Small intestine (tissue), 16 donors: ENCODE results near the gene PARN. TPM values are rescaled to one million over a fixed set of nuclear protein-coding genes. Genes with fewer than 3 reads are reported as not detected.

Experiments used
- DNase-seq, 2 donors: peaks; one replicate each; pipeline versions ENCODE4 v3.0.0 to v3.0.0-alpha.2; 2013
- FAIRE-seq: peaks from 2 replicates; lab custom pipeline; 2012; peaks lifted over from hg19 to GRCh38; lab: Jason Lieb, UNC
- H3K27ac ChIP-seq, 3 donors: one replicate each; pipeline ENCODE4 v1.5.1; 2013; ENCODE audit warnings: low read length in 2 of 3, mild to moderate bottlenecking in 2 of 3, control low read depth in 1 of 3, inconsistent platforms in 1 of 3, low read depth in 1 of 3, moderate library complexity in 1 of 3
- H3K27me3 ChIP-seq, 3 donors: one replicate each; pipeline ENCODE4 v1.6.1; 2013; ENCODE audit warnings: low read length in 3 of 3, inconsistent platforms in 1 of 3; ENCODE audit not compliant: control insufficient read depth in 3 of 3, insufficient read depth in 3 of 3
- H3K36me3 ChIP-seq, 3 donors: one replicate each; pipeline ENCODE4 v1.6.1; 2013; ENCODE audit warnings: low read length in 3 of 3, inconsistent platforms in 1 of 3, low read depth in 1 of 3, mild to moderate bottlenecking in 1 of 3, moderate library complexity in 1 of 3; ENCODE audit not compliant: control insufficient read depth in 3 of 3, insufficient read depth in 2 of 3
- H3K4me1 ChIP-seq, 3 donors: one replicate each; pipeline ENCODE4 v1.6.1; 2013; ENCODE audit warnings: low read length in 2 of 3, inconsistent platforms in 1 of 3, low read depth in 1 of 3, mild to moderate bottlenecking in 1 of 3, moderate library complexity in 1 of 3; ENCODE audit not compliant: control insufficient read depth in 3 of 3, insufficient read depth in 2 of 3
- H3K4me3 ChIP-seq, 3 donors: one replicate each; pipeline ENCODE4 v1.5.1; 2013; ENCODE audit warnings: low read length in 3 of 3, control low read depth in 1 of 3, inconsistent platforms in 1 of 3, low read depth in 1 of 3, mild to moderate bottlenecking in 1 of 3, moderate library complexity in 1 of 3
- H3K9me3 ChIP-seq, 2 donors: one replicate each; pipeline ENCODE4 v1.6.1; 2013; ENCODE audit warnings: low read depth in 1 of 2, low read length in 1 of 2; ENCODE audit not compliant: control insufficient read depth in 2 of 2, insufficient read depth in 1 of 2
- WGBS, 3 donors: extraction: QIAGEN DNeasy Blood & Tissue Kit; methylation state at CpG; one replicate each; pipeline ENCODE4 v1.1.7; 2013; 5-methylcytosine and 5-hydroxymethylcytosine counted together
- long read RNA-seq, 10 donors: transcript quantifications; one replicate each; lab custom pipeline, GENCODE V29; 2026
- polyA plus RNA-seq, 4 donors: library from polyadenylated mRNA; stranded (reverse) in 3 of 4; unstranded in 1 of 4; fragments of 200-250 nt in 3 of 4; fragments of 120-200 nt in 1 of 4; gene quantifications; one replicate each; pipeline versions ENCODE4 v1.2.1 to v1.2.3, GENCODE V29; 2013
- donor health status: healthy with polysubstance abuse.
- donor health status: control.
- donor health status: control.
- donor health status: Bipolar disorder and iron deficiency.
- donor health status: healthy.

The PARN gene, protein sequence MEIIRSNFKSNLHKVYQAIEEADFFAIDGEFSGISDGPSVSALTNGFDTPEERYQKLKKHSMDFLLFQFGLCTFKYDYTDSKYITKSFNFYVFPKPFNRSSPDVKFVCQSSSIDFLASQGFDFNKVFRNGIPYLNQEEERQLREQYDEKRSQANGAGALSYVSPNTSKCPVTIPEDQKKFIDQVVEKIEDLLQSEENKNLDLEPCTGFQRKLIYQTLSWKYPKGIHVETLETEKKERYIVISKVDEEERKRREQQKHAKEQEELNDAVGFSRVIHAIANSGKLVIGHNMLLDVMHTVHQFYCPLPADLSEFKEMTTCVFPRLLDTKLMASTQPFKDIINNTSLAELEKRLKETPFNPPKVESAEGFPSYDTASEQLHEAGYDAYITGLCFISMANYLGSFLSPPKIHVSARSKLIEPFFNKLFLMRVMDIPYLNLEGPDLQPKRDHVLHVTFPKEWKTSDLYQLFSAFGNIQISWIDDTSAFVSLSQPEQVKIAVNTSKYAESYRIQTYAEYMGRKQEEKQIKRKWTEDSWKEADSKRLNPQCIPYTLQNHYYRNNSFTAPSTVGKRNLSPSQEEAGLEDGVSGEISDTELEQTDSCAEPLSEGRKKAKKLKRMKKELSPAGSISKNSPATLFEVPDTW
- polyA plus RNA-seq: 10 to 100 TPM; 11.1 to 25.5 (median 15.8) TPM
- long read RNA-seq, donor 1: 0 reads
- long read RNA-seq, donor 2: 0 reads
- long read RNA-seq, donor 3: 0 reads
- long read RNA-seq, donor 4: 0 reads
- long read RNA-seq, donor 5: 0 reads
- long read RNA-seq, donor 6, partial matches to known transcripts: 0 of 2 reads
- long read RNA-seq, donor 6, other reads (novel, unspliced or antisense): 0 of 2 reads
- long read RNA-seq, donor 7, partial matches to known transcripts: 0 of 2 reads
- long read RNA-seq, donor 7, other reads (novel, unspliced or antisense): 0 of 2 reads
- long read RNA-seq, donor 8: 0 reads
- long read RNA-seq, donor 9: 0 reads
- long read RNA-seq, donor 10, partial matches to known transcripts: 0 of 2 reads
- long read RNA-seq, donor 10, other reads (novel, unspliced or antisense): 0 of 2 reads

DNA sequence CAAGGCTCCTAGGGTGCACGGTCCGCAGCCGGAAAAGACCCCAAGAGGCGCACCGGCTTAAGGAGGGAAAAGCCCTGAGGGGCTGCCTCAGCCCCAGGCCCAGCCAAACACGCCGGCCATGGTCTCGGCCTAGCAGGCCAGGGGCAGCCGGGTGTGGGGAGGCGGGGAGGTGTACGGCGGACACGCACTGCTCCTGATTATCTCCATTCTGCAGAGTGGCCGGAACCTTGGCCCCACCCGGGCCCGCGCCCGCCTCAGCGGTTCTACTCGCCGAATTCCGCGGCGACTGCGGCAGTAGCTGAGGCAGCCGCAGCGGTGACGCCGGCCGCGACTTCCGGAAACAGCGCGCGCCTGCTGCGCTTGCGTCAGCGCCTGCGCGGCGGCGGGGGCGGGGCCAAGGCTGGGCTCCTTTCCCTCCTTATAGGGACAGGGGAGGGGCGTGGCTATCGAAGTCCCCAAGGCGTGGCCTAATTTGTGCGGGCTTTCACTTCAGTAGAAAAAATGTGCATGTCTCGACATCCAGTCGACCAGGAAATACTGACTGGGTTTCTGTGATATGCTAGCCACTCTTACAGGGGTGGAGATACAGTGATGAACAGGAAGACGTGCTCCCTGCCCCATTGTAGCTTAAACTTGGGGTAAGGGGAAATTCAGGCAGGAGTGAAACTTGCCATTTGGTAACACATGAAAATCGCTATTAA, at the start of gene PARN:
Gene PARN (minus strand): TSS at position 342 of the 701 bp plus-strand sequence. CDS start 135 bp downstream, at position 207.
- H3K27me3 ChIP-seq: no peaks in the 10 kb centered on the region
- FAIRE-seq: no peak
- 1 to 2% (median 1%) methylated on average over 38 to 51 of the region's 51 CpGs for WGBS, 3 donors
- DNase-seq: peak; percentile 97 to 99
- H3K36me3 ChIP-seq: peaks cover 2 to 14% (median 2%) of the 10 kb centered on the region in 3 donors
- H3K4me1 ChIP-seq: peaks cover 5 to 20% (median 16%) of the 10 kb centered on the region in 3 donors
- H3K9me3 ChIP-seq: peaks cover 0 to 3% of the 10 kb centered on the region in 2 donors
- H3K4me3 ChIP-seq: peak within 1 kb of the TSS; percentile 83 to 97 (median 88)
- peak within 1 kb of the TSS; percentile 86 to 97 (median 92) for H3K27ac ChIP-seq

DNA sequence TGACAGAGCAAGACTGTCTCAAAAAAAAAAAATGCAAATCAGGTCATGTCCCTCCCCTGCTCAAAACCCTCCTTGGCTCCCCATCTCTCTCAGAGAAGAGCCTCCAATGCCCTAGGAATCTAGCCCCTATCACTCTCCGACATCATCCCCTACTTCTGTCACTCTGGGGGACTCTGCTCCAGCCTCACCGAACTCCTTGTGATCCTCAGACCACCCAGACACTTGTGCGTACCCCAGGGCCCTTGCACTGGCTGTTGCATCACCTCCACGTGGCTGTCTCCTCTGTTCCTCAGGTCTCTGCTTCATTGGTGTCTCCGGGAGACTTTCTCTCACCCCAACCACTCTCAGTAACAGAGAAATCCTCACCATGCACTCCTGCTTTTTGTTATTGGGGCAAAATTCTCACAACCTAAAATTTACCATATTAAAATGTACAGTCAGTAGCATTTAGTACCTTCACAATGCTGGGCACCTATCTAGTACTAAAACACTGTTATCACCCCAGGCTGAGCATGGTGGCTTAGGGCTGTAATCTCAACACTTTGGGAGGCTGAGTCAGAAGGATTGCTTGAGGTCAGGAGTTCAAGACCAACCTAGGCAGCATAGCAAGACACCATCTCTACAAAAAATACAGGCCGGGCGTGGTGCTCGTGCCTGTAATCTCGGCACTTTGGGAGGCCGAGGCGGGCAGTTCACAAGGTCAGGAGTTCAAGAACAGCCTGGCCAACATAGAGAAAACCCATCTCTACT, 48.9 kb upstream of the PARN start:
- DNase-seq (no peak), FAIRE-seq (no peak)
- Histone ChIP-seq H3K27me3 (no peaks in the 10 kb centered on the region), H3K27ac (no peak overlapping the region), H3K9me3 (no peaks in the 10 kb centered on the region), H3K36me3 (no peaks in the 10 kb centered on the region), H3K4me1 (no peaks in the 10 kb centered on the region), H3K4me3 (no peak overlapping the region)
- WGBS, 3 donors: 73 to 81% (median 80%) methylated on average over 11 of the region's 11 CpGs

DNA sequence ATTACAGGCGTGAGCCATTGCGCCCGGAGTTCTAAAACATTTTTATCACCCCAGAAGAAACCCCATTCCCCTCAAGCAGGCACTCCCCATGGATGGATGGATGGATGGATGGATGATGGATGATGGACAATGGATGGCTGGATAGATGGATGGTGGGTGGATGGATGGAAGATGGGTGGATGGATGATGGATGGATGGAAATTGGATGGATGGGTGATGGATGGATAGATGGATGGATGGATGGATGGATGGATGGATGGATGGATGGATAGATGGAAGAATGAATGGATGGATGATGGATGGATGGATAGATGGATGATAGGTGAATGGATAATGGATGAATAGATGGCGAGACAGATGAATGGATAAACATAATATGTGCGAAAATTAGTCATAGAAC, 47.6 kb upstream of the PARN start:
- Histone ChIP-seq H3K27me3 (no peaks in the 10 kb centered on the region), H3K27ac (no peak overlapping the region), H3K9me3 (no peaks in the 10 kb centered on the region), H3K4me1 (peaks cover 0 to under 1% (median 0%) of the 10 kb centered on the region in 3 donors), H3K4me3 (no peak overlapping the region), H3K36me3 (no peaks in the 10 kb centered on the region)
- WGBS, 3 donors: 93 to 98% (median 95%) methylated on average over 5 of the region's 5 CpGs
- DNase-seq (no peak), FAIRE-seq (no peak)

DNA sequence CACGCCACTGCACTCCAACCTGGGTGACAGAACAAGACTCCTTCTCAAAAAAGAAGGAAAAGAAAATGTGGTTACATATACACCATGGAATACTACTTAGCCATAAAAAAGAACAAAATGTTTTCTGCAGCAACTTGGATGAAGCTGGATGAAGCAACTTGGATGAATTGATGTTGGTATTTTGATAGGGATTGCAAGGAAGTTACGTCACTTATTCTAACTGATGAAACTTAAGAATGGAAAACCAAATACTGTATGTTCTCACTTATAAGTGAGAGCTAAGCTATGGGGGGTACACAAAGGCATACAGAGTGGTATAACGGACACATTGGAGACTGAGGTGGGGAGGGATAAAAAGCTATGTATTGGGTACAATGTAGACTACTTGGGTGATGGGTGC, 46.6 kb upstream of the PARN start:
- no peaks in the 10 kb centered on the region for H3K9me3 ChIP-seq
- no peak overlapping the region for H3K4me3 ChIP-seq
- peaks cover 0 to 5% (median 0%) of the 10 kb centered on the region in 3 donors for H3K4me1 ChIP-seq
- no peaks in the 10 kb centered on the region for H3K36me3 ChIP-seq
- FAIRE-seq (no peak), DNase-seq (no peak)
- H3K27me3 ChIP-seq: no peaks in the 10 kb centered on the region
- 88 to 92% (median 90%) methylated on average over 3 of the region's 3 CpGs for WGBS, 3 donors
- H3K27ac ChIP-seq: no peak overlapping the region

DNA sequence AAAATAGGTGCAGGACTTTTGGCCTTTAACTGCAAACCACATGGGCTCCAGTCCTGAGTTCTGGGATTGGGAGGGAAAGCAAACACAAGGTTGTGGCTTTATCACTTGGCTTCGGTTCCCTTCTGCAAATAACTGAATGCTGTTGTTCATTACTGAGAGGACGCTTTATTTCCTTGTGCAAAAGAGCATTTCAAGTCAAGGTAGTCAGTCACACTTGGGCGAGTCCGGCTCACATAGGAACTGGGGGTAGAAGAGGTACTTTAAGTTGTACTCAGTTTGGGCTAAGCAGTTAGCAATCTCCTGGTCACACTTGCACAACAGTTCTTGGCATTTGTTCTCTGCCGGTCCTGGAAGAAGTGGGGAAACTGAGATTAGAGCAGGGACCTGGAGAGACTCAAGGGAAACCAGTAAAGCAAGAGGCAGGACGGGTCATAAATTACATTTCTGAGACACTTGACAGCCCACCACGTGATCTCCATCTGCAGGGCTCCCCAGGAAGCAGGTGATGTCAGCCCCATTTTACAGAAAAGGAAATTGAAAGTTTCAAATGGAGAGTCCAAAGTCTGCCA, 42.4 kb upstream of the PARN start:
- Histone ChIP-seq H3K4me3 (no peak overlapping the region), H3K27ac (peak overlapping the region in 2 of 3 donors; percentile 14 to 73), H3K4me1 (peaks cover 0 to 11% (median under 1%) of the 10 kb centered on the region in 3 donors), H3K9me3 (no peaks in the 10 kb centered on the region), H3K27me3 (no peaks in the 10 kb centered on the region), H3K36me3 (peaks cover 3 to 15% (median 4%) of the 10 kb centered on the region in 3 donors)
- FAIRE-seq (no peak), DNase-seq (peak in 1 of 2 donors; percentile 67)
- 20 to 44% (median 35%) methylated on average over 7 of the region's 7 CpGs for WGBS, 3 donors

DNA sequence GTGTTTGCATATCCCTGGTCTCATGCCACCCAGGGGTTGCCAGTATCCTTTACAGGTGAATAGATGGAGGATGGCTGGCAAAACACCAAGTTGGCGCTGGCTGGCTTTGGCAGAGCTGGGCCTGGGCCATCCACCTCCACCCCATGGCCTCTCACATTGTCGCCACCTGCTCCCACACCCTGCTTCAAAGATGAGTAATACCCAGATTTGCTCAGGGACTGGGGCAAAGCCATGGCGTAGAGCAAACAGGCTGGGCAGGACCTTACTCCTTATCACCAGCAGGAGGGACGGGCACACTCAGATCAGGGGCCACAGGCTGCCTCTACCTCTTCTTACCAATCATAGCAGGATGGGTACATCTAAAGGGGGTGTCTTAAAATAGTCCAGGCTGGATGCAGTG, 39.7 kb upstream of the PARN start:
- Histone ChIP-seq H3K4me1 (peaks cover 0 to 14% (median 3%) of the 10 kb centered on the region in 3 donors), H3K27ac (peak overlapping the region in 2 of 3 donors; percentile 14 to 88), H3K36me3 (peaks cover 10 to 30% (median 13%) of the 10 kb centered on the region in 3 donors), H3K27me3 (no peaks in the 10 kb centered on the region), H3K4me3 (no peak overlapping the region), H3K9me3 (no peaks in the 10 kb centered on the region)
- WGBS, 3 donors: 11 to 64% (median 25%) methylated on average over 4 of the region's 4 CpGs
- DNase-seq: peak in 1 of 2 donors; percentile 95
- no peak for FAIRE-seq

DNA sequence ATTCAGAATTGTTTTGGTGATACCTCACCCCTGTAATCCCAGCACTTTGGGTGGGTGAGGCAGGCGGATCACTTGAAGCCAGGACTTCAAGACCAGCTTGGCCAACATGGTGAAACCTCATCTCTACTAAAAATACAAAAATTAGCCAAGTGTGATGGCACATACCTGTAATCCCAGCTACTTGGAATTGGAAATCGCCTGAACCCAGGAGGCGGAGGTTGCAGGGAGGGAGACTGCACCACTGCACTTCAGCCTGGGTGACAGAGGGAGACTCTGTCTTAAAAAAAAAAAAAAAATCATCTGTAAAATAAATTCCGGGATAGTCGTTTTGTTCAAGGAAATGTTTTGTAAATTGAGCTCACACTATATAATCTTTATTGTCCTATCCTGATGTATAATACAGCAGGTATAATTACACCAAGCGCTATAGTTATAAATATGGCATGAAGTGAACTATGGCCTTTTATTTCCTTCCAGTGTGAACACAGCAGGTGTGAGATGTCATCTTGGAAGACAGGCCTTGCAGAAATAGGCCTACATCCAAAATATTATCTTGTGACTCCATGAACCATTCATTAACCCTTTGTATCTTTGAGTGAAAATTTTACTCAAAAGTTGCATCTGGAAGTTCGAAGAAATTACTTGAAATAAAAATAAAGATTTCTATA, 38.6 kb upstream of the PARN start:
- H3K36me3 ChIP-seq: peaks cover 13 to 38% (median 13%) of the 10 kb centered on the region in 3 donors
- peak in 1 of 2 donors; percentile 89 for DNase-seq
- no peak for FAIRE-seq
- no peak overlapping the region for H3K4me3 ChIP-seq
- H3K27me3 ChIP-seq: no peaks in the 10 kb centered on the region
- 17 to 56% (median 43%) methylated on average over 7 of the region's 7 CpGs for whole genome bisulfite sequencing, 3 donors
- H3K27ac ChIP-seq: peak overlapping the region in 2 of 3 donors; percentile 75 to 85
- no peaks in the 10 kb centered on the region for H3K9me3 ChIP-seq
- peaks cover 0 to 14% (median 3%) of the 10 kb centered on the region in 3 donors for H3K4me1 ChIP-seq
